Activated naive CD8-positive, alpha-beta T cell (primary cell): ENCODE measurements around the gene ZMPSTE24.
A peak's percentile ranks its signal among the peaks of the same experiment; 100 is the strongest.
"Not testable (repeated sequence)": the region's sequence is repeated elsewhere in the genome, so short reads cannot be mapped to it uniquely, and the experiment has no call there.

Experiments
- H3K27ac Mint-ChIP-seq: one replicate; pipeline ENCODE4 v1.8.0; 2021; ENCODE audit warnings: mixed read lengths
- H3K27me3 Mint-ChIP-seq: one replicate; pipeline ENCODE4 v1.8.0; 2021; ENCODE audit warnings: mixed read lengths
- H3K36me3 Mint-ChIP-seq: one replicate; pipeline ENCODE4 v1.8.0; 2021; ENCODE audit warnings: mixed read lengths
- H3K4me1 Mint-ChIP-seq: one replicate; pipeline ENCODE4 v1.8.0; 2021; ENCODE audit warnings: low read depth, mixed read lengths
- H3K4me3 Mint-ChIP-seq: one replicate; pipeline ENCODE4 v1.8.0; 2021; ENCODE audit warnings: mild to moderate bottlenecking, mixed read lengths
- H3K9me3 Mint-ChIP-seq: one replicate; pipeline ENCODE4 v1.8.0; 2021; ENCODE audit warnings: low read depth, mixed read lengths

The ZMPSTE24 gene

GRCh38 chr1:40315239-40315794 is 57.3 kb downstream of the ZMPSTE24 start:
- Mint-ChIP-seq H3K36me3 (no peaks in the 10 kb centered on the region), H3K27me3 (peaks cover 5% of the 10 kb centered on the region), H3K27ac (no peak overlapping the region), H3K4me1 (peaks cover 30% of the 10 kb centered on the region), H3K9me3 (no peaks in the 10 kb centered on the region), H3K4me3 (peak overlapping the region; percentile 86)

- H3K4me3 Mint-ChIP-seq = peak overlapping the region; percentile 86
- H3K36me3 Mint-ChIP-seq = no peaks in the 10 kb centered on the region
- peak overlapping the region; percentile 6 for H3K27ac Mint-ChIP-seq
- H3K4me1 Mint-ChIP-seq = peaks cover 30% of the 10 kb centered on the region
- no peaks in the 10 kb centered on the region for H3K9me3 Mint-ChIP-seq
- peaks cover 5% of the 10 kb centered on the region for H3K27me3 Mint-ChIP-seq
Observed at GRCh38 chr1:40315795-40316594, 58.0 kb downstream of the ZMPSTE24 start.

- Mint-ChIP-seq H3K27me3 (peaks cover 5% of the 10 kb centered on the region), H3K27ac (peak within 1 kb of the TSS; percentile 42), H3K36me3 (no peaks in the 10 kb centered on the region)
Observed at GRCh38 chr1:40316595-40317393, 58.8 kb downstream of the ZMPSTE24 start, which contains the start of gene COL9A2. COL9A2 (minus strand) TSS chr1:40317286; CDS start chr1:40317197, 89 bp downstream.

GRCh38 chr1:40317394-40318074 is 59.5 kb downstream of the ZMPSTE24 start:
- peaks cover 30% of the 10 kb centered on the region for H3K4me1 Mint-ChIP-seq
- H3K4me3 Mint-ChIP-seq = peak overlapping the region; percentile 65
- H3K27ac Mint-ChIP-seq = peak overlapping the region; percentile 42
- no peaks in the 10 kb centered on the region for H3K36me3 Mint-ChIP-seq
- H3K27me3 Mint-ChIP-seq = peaks cover 5% of the 10 kb centered on the region
- no peaks in the 10 kb centered on the region for H3K9me3 Mint-ChIP-seq

More at GRCh38 chr1:40316595-40317393, 58.8 kb downstream of the ZMPSTE24 start, which contains the start of gene COL9A2:
- H3K4me1 Mint-ChIP-seq = peaks cover 30% of the 10 kb centered on the region
- no peaks in the 10 kb centered on the region for H3K9me3 Mint-ChIP-seq
- H3K4me3 Mint-ChIP-seq = peak within 1 kb of the TSS; percentile 86

- H3K27me3 Mint-ChIP-seq = peaks cover 5% of the 10 kb centered on the region
- H3K9me3 Mint-ChIP-seq = no peaks in the 10 kb centered on the region
- no peak overlapping the region for H3K4me3 Mint-ChIP-seq
- no peaks in the 10 kb centered on the region for H3K36me3 Mint-ChIP-seq
- H3K27ac Mint-ChIP-seq = no peak overlapping the region
- peaks cover 24% of the 10 kb centered on the region for H3K4me1 Mint-ChIP-seq
Observed at GRCh38 chr1:40318476-40318875, 60.4 kb downstream of the ZMPSTE24 start.

- Mint-ChIP-seq H3K36me3 (no peaks in the 10 kb centered on the region), H3K27ac (no peak overlapping the region), H3K4me3 (no peak overlapping the region), H3K9me3 (no peaks in the 10 kb centered on the region), H3K27me3 (peaks cover 5% of the 10 kb centered on the region), H3K4me1 (peaks cover 22% of the 10 kb centered on the region)
Observed at GRCh38 chr1:40318970-40319621, 61.1 kb downstream of the ZMPSTE24 start.

- H3K27me3 Mint-ChIP-seq, H3K36me3 Mint-ChIP-seq, H3K9me3 Mint-ChIP-seq, H3K4me1 Mint-ChIP-seq, H3K27ac Mint-ChIP-seq, H3K4me3 Mint-ChIP-seq: not testable (repeated sequence)
Observed at GRCh38 chr1:40331403-40331802, 73.4 kb downstream of the ZMPSTE24 start.

- no peak overlapping the region for H3K4me3 Mint-ChIP-seq
- no peaks in the 10 kb centered on the region for H3K36me3 Mint-ChIP-seq
- H3K4me1 Mint-ChIP-seq = no peaks in the 10 kb centered on the region
- no peaks in the 10 kb centered on the region for H3K9me3 Mint-ChIP-seq
- no peak overlapping the region for H3K27ac Mint-ChIP-seq
- no peaks in the 10 kb centered on the region for H3K27me3 Mint-ChIP-seq
Observed at GRCh38 chr1:40332695-40333094, 74.7 kb downstream of the ZMPSTE24 start.

GRCh38 chr1:40337443-40337842 is 79.4 kb downstream of the ZMPSTE24 start:
- Mint-ChIP-seq H3K4me3 (no peak overlapping the region), H3K4me1 (peaks cover 30% of the 10 kb centered on the region), H3K27me3 (no peaks in the 10 kb centered on the region), H3K9me3 (no peaks in the 10 kb centered on the region), H3K36me3 (no peaks in the 10 kb centered on the region), H3K27ac (no peak overlapping the region)

- peak overlapping the region; percentile 58 for H3K4me3 Mint-ChIP-seq
- no peaks in the 10 kb centered on the region for H3K9me3 Mint-ChIP-seq
- peak overlapping the region; percentile 43 for H3K27ac Mint-ChIP-seq
- H3K4me1 Mint-ChIP-seq = peaks cover 38% of the 10 kb centered on the region
- H3K27me3 Mint-ChIP-seq = no peaks in the 10 kb centered on the region
- H3K36me3 Mint-ChIP-seq = no peaks in the 10 kb centered on the region
Observed at GRCh38 chr1:40338745-40339419, 80.8 kb downstream of the ZMPSTE24 start.

- H3K27ac Mint-ChIP-seq = peak overlapping the region; percentile 37
- no peaks in the 10 kb centered on the region for H3K9me3 Mint-ChIP-seq
- H3K36me3 Mint-ChIP-seq = no peaks in the 10 kb centered on the region
- no peak overlapping the region for H3K4me3 Mint-ChIP-seq
- peaks cover 45% of the 10 kb centered on the region for H3K4me1 Mint-ChIP-seq
- no peaks in the 10 kb centered on the region for H3K27me3 Mint-ChIP-seq
Observed at GRCh38 chr1:40339420-40340323, 81.6 kb downstream of the ZMPSTE24 start.

- H3K9me3 Mint-ChIP-seq = no peaks in the 10 kb centered on the region
- H3K27ac Mint-ChIP-seq = peak overlapping the region; percentile 91
- H3K4me3 Mint-ChIP-seq = peak overlapping the region; percentile 64
- no peaks in the 10 kb centered on the region for H3K36me3 Mint-ChIP-seq
- H3K27me3 Mint-ChIP-seq = no peaks in the 10 kb centered on the region
- peaks cover 53% of the 10 kb centered on the region for H3K4me1 Mint-ChIP-seq
Observed at GRCh38 chr1:40341491-40342380, 83.7 kb downstream of the ZMPSTE24 start.
